ENCODE results near the gene NR1I3. TPM values are rescaled to one million over a fixed set of nuclear protein-coding genes. Genes with fewer than 3 reads are reported as not detected.
A peak's percentile ranks its signal among the peaks of the same experiment; 100 is the strongest.

Gene NR1I3
- total and polyA plus RNA-seq, 2 donors (not counting 1 experiment from before 2014, with no cell fraction given) = not detected

DNA sequence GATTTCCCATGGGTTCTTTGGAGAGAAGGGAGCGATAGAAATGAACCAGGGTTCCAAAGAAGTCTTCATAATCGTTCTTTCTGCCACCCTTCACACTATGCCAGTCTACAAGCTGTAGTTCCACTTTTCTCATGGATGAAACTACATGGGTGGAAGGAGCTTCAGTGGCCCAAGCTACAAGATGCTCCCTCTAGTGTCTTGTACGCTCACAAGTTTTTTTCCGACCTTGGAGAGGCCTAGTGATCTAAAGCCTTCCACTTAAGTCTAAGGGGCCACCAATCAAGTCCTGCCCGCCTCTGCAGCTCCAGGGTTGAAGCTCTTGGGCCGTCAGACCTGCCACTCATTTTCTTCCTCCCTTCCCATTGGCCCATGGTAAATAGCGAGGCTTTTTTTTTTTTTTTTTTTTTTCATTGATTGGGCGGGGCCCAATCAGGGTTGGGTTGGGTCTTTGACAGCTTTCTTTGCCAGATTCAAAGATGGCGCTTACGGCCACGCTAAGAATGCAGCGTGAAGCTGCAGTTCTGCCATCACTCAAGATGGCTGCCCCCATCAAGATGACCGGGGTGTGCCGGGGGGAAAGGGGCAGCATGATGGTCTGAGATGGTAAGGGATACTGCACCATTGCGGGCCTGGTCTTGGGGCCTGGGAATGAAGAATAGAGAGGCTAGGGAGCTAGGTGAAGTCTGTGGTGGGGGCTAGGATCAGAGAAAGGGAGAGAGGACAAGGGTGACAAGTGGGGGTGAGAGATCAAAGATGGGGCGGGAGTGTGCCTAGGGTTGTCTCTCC is 12.3 kb downstream of the NR1I3 start, which contains the start of gene TOMM40L:
TSS of gene TOMM40L (plus strand) at position 527 of the 786 bp plus-strand sequence. CDS start 430 bp downstream, outside the sequence.
- TF ChIP-seq, protein P1, sequence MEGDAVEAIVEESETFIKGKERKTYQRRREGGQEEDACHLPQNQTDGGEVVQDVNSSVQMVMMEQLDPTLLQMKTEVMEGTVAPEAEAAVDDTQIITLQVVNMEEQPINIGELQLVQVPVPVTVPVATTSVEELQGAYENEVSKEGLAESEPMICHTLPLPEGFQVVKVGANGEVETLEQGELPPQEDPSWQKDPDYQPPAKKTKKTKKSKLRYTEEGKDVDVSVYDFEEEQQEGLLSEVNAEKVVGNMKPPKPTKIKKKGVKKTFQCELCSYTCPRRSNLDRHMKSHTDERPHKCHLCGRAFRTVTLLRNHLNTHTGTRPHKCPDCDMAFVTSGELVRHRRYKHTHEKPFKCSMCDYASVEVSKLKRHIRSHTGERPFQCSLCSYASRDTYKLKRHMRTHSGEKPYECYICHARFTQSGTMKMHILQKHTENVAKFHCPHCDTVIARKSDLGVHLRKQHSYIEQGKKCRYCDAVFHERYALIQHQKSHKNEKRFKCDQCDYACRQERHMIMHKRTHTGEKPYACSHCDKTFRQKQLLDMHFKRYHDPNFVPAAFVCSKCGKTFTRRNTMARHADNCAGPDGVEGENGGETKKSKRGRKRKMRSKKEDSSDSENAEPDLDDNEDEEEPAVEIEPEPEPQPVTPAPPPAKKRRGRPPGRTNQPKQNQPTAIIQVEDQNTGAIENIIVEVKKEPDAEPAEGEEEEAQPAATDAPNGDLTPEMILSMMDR (IDR thresholded peaks at IDR 0.05) = peak; percentile 56
- TF ChIP-seq EZH2 (IDR thresholded peaks at IDR 0.05; ENCODE audit: borderline replicate concordance, insufficient read depth, low read depth, low read length, poor library complexity, severe bottlenecking) = no peak
- peaks cover 31% of the 10 kb centered on the region for H3K4me1 Mint-ChIP-seq
- Histone ChIP-seq H3K4me1 (ENCODE audit: control insufficient read depth in 2 of 2, insufficient read depth in 2 of 2, low read length in 2 of 2) (peaks cover 22 to 29% of the 10 kb centered on the region in 2 donors), H3K9me3 (ENCODE audit: control extremely low read depth in 1 of 3, control insufficient read depth in 2 of 3, insufficient read depth in 1 of 3, low read length in 2 of 3) (no peaks in the 10 kb centered on the region), H3K79me2 (ENCODE audit: control insufficient read depth, insufficient read depth, low read length) (peaks cover 7% of the 10 kb centered on the region), H3K27ac (ENCODE audit: low read length in 2 of 2) (peak within 1 kb of the TSS in 1 of 2 donors; percentile 35), H3K4me2 (replicated peaks; ENCODE audit: low read depth, low read length, poor library complexity, severe bottlenecking) (peak within 1 kb of the TSS; percentile 84), H3K27me3 (replicated peaks in 1 of 4; ENCODE audit: control extremely low read depth in 1 of 4, control insufficient read depth in 3 of 4, insufficient read depth in 4 of 4, low read length in 3 of 4) (peaks cover 0 to 32% (median 24%) of the 10 kb centered on the region in 4 experiments), H3K9ac (ENCODE audit: low read length) (peak within 1 kb of the TSS; percentile 71), H2AFZ (ENCODE audit: insufficient read depth, low read depth, low read length, poor library complexity, severe bottlenecking) (peak within 1 kb of the TSS; percentile 87), H3K36me3 (replicated peaks in 1 of 2; ENCODE audit: control extremely low read depth in 1 of 2, control insufficient read depth in 1 of 2, extremely low read depth in 1 of 2, insufficient read depth in 2 of 2, low read length in 1 of 2) (peaks cover 1 to 18% of the 10 kb centered on the region in 2 experiments), H3K4me3 (ENCODE audit: control extremely low read depth in 1 of 5, extremely low read depth in 1 of 5, insufficient read depth in 1 of 5, low read depth in 2 of 5, low read length in 4 of 5) (peak within 1 kb of the TSS; percentile 32 to 93 (median 79)), H4K20me1 (ENCODE audit: control insufficient read depth, insufficient read depth, low read length, poor library complexity, severe bottlenecking) (no peaks in the 10 kb centered on the region)
- H3K4me3 Mint-ChIP-seq = peak within 1 kb of the TSS; percentile 99
- DNase-seq (peak; percentile 96), ATAC-seq (ENCODE audit: low read depth) (peak; percentile 90)
- 3% methylated on average over 10 of the region's 16 CpGs for WGBS (ENCODE audit: insufficient coverage)
- ChIA-PET CTCF (interaction anchor here (0.6 to 10.0 kb wide), 36 partner anchors 10 to 523 kb away, joined by 3 to 104 read pairs (median 6); partner anchors contain the start of genes ARHGAP30, CFAP126, FCER1G and KLHDC9), POLR2A (interaction anchor here (0.6 to 2.9 kb wide), 13 partner anchors 11 to 165 kb away, joined by 3 to 21 read pairs (median 5); partner anchors contain the start of genes B4GALT3, FCER1G, NDUFS2 and PPOX)
- H3K27ac Mint-ChIP-seq = peak within 1 kb of the TSS; percentile 90
- no peaks in the 10 kb centered on the region for H3K9me3 Mint-ChIP-seq (ENCODE audit: insufficient read depth)
- intact Hi-C loops (cut with micrococcal nuclease) = loop anchor here (1.0 to 5.0 kb wide), 7 partner anchors 23 to 515 kb away; partner anchors contain the start of genes NDUFS2, PPOX and SDHC
- H3K27me3 Mint-ChIP-seq = peaks cover 27% of the 10 kb centered on the region
